C4-2B (cell line): ENCODE measurements around the gene MUC21.

Experiments used
- ZFX ChIP-seq: fragments of 450-650 bp; IDR thresholded peaks from 2 replicates; pipeline ENCODE4 v1.6.1; 2017
- TF ChIP-seq, protein P1 (sequence below): fragments of 450-650 bp; conservative IDR thresholded peaks from 2 replicates; pipeline ENCODE4 v1.5.1; 2017; ENCODE audit warnings: mild to moderate bottlenecking

- TF ChIP-seq ZFX = no peak
- TF ChIP-seq, protein P1, sequence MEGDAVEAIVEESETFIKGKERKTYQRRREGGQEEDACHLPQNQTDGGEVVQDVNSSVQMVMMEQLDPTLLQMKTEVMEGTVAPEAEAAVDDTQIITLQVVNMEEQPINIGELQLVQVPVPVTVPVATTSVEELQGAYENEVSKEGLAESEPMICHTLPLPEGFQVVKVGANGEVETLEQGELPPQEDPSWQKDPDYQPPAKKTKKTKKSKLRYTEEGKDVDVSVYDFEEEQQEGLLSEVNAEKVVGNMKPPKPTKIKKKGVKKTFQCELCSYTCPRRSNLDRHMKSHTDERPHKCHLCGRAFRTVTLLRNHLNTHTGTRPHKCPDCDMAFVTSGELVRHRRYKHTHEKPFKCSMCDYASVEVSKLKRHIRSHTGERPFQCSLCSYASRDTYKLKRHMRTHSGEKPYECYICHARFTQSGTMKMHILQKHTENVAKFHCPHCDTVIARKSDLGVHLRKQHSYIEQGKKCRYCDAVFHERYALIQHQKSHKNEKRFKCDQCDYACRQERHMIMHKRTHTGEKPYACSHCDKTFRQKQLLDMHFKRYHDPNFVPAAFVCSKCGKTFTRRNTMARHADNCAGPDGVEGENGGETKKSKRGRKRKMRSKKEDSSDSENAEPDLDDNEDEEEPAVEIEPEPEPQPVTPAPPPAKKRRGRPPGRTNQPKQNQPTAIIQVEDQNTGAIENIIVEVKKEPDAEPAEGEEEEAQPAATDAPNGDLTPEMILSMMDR = no peak
Measured at GRCh38 chr6:31033075-31033474, 49.6 kb downstream of the MUC21 start.
